ENCODE measurements around the gene IMPA2. TPM values are rescaled to one million over a fixed set of nuclear protein-coding genes. Genes with fewer than 3 reads are reported as not detected.

IMPA2 gene
- total and polyA plus RNA-seq, 2 of the 8 experiments (the other 6 are each of a cell fraction or from before 2014, with no cell fraction given): 102 to 140 TPM

GRCh38 chr18:11981543-11982366 lies 448 bp downstream of the IMPA2 start (continued):
- TF ChIP-seq SIX5 (IDR thresholded peaks at IDR 0.05; ENCODE audit: low read depth, low read length) (no peak), POLR2A (IDR thresholded peaks at IDR 0.05; ENCODE audit: control extremely low read depth in 1 of 2, low read depth in 2 of 2, low read length in 2 of 2) (peak in 1 of 2 experiments; percentile 75; a peak in 2 of 3 replicates), SP1 (IDR thresholded peaks at IDR 0.05; ENCODE audit: low read depth, low read length) (no peak), BACH1 (IDR thresholded peaks at IDR 0.05; ENCODE audit: low read length) (peak; percentile 38; the same call in 1 of the 2 replicates), POU5F1 (IDR thresholded peaks at IDR 0.05; ENCODE audit: low read depth, low read length) (no peak), TBP (IDR thresholded peaks at IDR 0.05; ENCODE audit: low read depth, low read length) (0 out of 2 replicates have a peak, but pooled peaks have one; percentile 32)

Measured in H1 (cell line).